Fibroblast of skin of back (primary cell): Measurements from ENCODE around the gene SH3TC1.

Source experiments
- DNase-seq: peaks from one replicate; pipeline ENCODE4 v3.0.0-alpha.2; 2013

The SH3TC1 gene

GRCh38 chr4:8217246-8217511 is 18.1 kb downstream of the SH3TC1 start:
- no peak for DNase-seq

- no peak for DNase-seq
Measured at GRCh38 chr4:8217871-8218270, 18.8 kb downstream of the SH3TC1 start.

- no peak for DNase-seq
Measured at GRCh38 chr4:8218371-8219031, 19.4 kb downstream of the SH3TC1 start.

- DNase-seq, result no peak
Measured at GRCh38 chr4:8219236-8219635, 20.1 kb downstream of the SH3TC1 start.

- DNase-seq, result no peak
Measured at GRCh38 chr4:8220661-8221450, 21.8 kb downstream of the SH3TC1 start.

- DNase-seq, result no peak
Measured at GRCh38 chr4:8221476-8221875, 22.4 kb downstream of the SH3TC1 start.

GRCh38 chr4:8221985-8222384 is 22.9 kb downstream of the SH3TC1 start:
- no peak for DNase-seq

- no peak for DNase-seq
Measured at GRCh38 chr4:8222609-8223388, 23.7 kb downstream of the SH3TC1 start.

GRCh38 chr4:8224267-8224974 is 25.3 kb downstream of the SH3TC1 start:
- DNase-seq, result no peak

GRCh38 chr4:8224975-8225625 is 26.0 kb downstream of the SH3TC1 start:
- DNase-seq, result no peak

GRCh38 chr4:8225706-8226443 is 26.8 kb downstream of the SH3TC1 start:
- no peak for DNase-seq

- DNase-seq, result no peak
Measured at GRCh38 chr4:8227201-8227770, 28.2 kb downstream of the SH3TC1 start.

- no peak for DNase-seq
Measured at GRCh38 chr4:8227771-8228318, 28.8 kb downstream of the SH3TC1 start.

- peak; percentile 52 for DNase-seq
Measured at GRCh38 chr4:8228319-8229250, 29.5 kb downstream of the SH3TC1 start.

- DNase-seq, result no peak
Measured at GRCh38 chr4:8229331-8229975, 30.4 kb downstream of the SH3TC1 start.

- DNase-seq, result no peak
Measured at GRCh38 chr4:8230033-8230432, 30.9 kb downstream of the SH3TC1 start.

- DNase-seq, result peak; percentile 76
Measured at GRCh38 chr4:8230891-8231290, 31.8 kb downstream of the SH3TC1 start.

- DNase-seq, result no peak
Measured at GRCh38 chr4:8231551-8232049, 32.5 kb downstream of the SH3TC1 start.

GRCh38 chr4:8232748-8233147 is 33.7 kb downstream of the SH3TC1 start:
- no peak for DNase-seq
